Left lung (tissue), 10 donors: ENCODE results near the gene MED26. TPM values are rescaled to one million over a fixed set of nuclear protein-coding genes. Genes with fewer than 3 reads are reported as not detected.

Experiments
- ATAC-seq: fragments of 200-7000 bp; cut with Tn5 transposase; one replicate; pipeline ENCODE4 v1.9.1; 2020; ENCODE audit warnings: moderate library complexity
- DNase-seq, 4 donors: peaks; one replicate each; pipeline ENCODE4 v3.0.0-alpha.2; 2013 to 2020
- H3K27ac ChIP-seq, 2 donors: fragments of 200-600 bp; sonication (generic) in 1 of 2; one replicate each; pipeline versions ENCODE4 v1.5.0 to v1.8.0; 2020 to 2021
- H3K27me3 ChIP-seq, 2 donors: fragments of 200-600 bp; sonication (generic) in 1 of 2; one replicate each; pipeline versions ENCODE4 v1.5.0 to v1.8.0; 2020 to 2021
- H3K36me3 ChIP-seq, 2 donors: fragments of 200-600 bp; sonication (generic) in 1 of 2; one replicate each; pipeline versions ENCODE4 v1.5.0 to v1.8.0; 2020 to 2021
- H3K4me1 ChIP-seq, 2 donors: fragments of 200-600 bp; one replicate each; pipeline ENCODE4 v1.8.0; 2021
- H3K4me3 ChIP-seq, 2 donors: fragments of 200-600 bp; sonication (generic) in 1 of 2; one replicate each; pipeline versions ENCODE4 v1.5.0 to v1.8.0; 2020 to 2021; ENCODE audit warnings: mild to moderate bottlenecking in 1 of 2
- H3K9me3 ChIP-seq, 2 donors: fragments of 200-600 bp; sonication (generic) in 1 of 2; one replicate each; pipeline versions ENCODE4 v1.5.0 to v1.8.0; 2020 to 2021
- CTCF ChIP-seq, 2 donors: fragments of 200-600 bp; sonication (generic) in 1 of 2; IDR thresholded peaks; one replicate each; pipeline versions ENCODE4 v1.5.0 to v1.8.0; 2021; ENCODE audit warnings: antibody characterized with exemption in 2 of 2
- intact Hi-C, 2 donors: fragments of 100-400 bp; cut with DNase I; formaldehyde crosslinking; loops; one replicate each; pipeline versions ENCODE4 v1.11.2 to v1.14.2; 2022
- polyA plus RNA-seq, 6 donors: library from polyadenylated mRNA; unstranded; fragments of 120-200 nt; gene quantifications; one replicate each; pipeline ENCODE4 v1.2.1, GENCODE V29; 2013; ENCODE audit not compliant: insufficient read length in 6 of 6
- total RNA-seq, 2 donors: library from RNA; stranded (reverse); fragmentation: NEBNext Ultra II Directional; extraction: Animal tissue kit (Norgen Biotek cat#: 25700); gene quantifications; one replicate each; pipeline ENCODE4 v1.2.1, GENCODE V29; 2021
- donor health status: DM: no; HTN: yes; CAD: no.
- donor health status: DM: no; HTN: no; CAD: no.

Gene MED26
- total and polyA plus RNA-seq, 8 donors: 7.0 to 10.3 (median 8.8) TPM

GRCh38 chr19:16573296-16573695 lies 54.7 kb downstream of the MED26 start:
- Histone ChIP-seq H3K4me1 (peaks cover 35 to 55% of the 10 kb centered on the region in 2 donors), H3K4me3 (peak overlapping the region; percentile 90 to 95), H3K27me3 (no peaks in the 10 kb centered on the region), H3K9me3 (no peaks in the 10 kb centered on the region), H3K36me3 (peaks cover 0 to 50% of the 10 kb centered on the region in 2 donors), H3K27ac (peak overlapping the region in 1 of 2 donors; percentile 88)
- no peak for TF ChIP-seq CTCF (IDR thresholded peaks at IDR 0.05)
- DNase-seq (peak in 1 of 4 donors; percentile 33), ATAC-seq (no peak)
- intact Hi-C loops: loop anchor here in 1 of 2 donors (10.0 kb wide), 1 partner anchor 52 kb away; the partner anchor contains the start of gene MED26

- peak within 1 kb of the TSS; percentile 95 for H3K4me3 ChIP-seq
- H3K36me3 ChIP-seq: peaks cover 0 to 50% of the 10 kb centered on the region in 2 donors
- no peaks in the 10 kb centered on the region for H3K9me3 ChIP-seq
- H3K4me1 ChIP-seq: peaks cover 35 to 52% of the 10 kb centered on the region in 2 donors
- DNase-seq (peak; percentile 90 to 97 (median 96)), ATAC-seq (peak; percentile 88)
- no peak for TF ChIP-seq CTCF (IDR thresholded peaks at IDR 0.05)
- H3K27me3 ChIP-seq: no peaks in the 10 kb centered on the region
- H3K27ac ChIP-seq: peak within 1 kb of the TSS; percentile 58 to 88
- intact Hi-C loops: loop anchor here in 1 of 2 donors (10.0 kb wide), 1 partner anchor 52 kb away; the partner anchor contains the start of gene MED26
These were observed 55.4 kb downstream of the MED26 start, which contains the start of gene SLC35E1 for GRCh38 chr19:16572332-16573211. SLC35E1 (minus strand) TSS chr19:16572415; CDS start chr19:16572364, 51 bp downstream.

- peaks cover 0 to 50% of the 10 kb centered on the region in 2 donors for H3K36me3 ChIP-seq
- DNase-seq (peak in 2 of 4 donors; percentile 46 to 88), ATAC-seq (no peak)
- H3K4me1 ChIP-seq: peaks cover 35 to 49% of the 10 kb centered on the region in 2 donors
- H3K27ac ChIP-seq: peak overlapping the region; percentile 56 to 88
- no peaks in the 10 kb centered on the region for H3K9me3 ChIP-seq
- TF ChIP-seq CTCF (IDR thresholded peaks at IDR 0.05): no peak
- H3K27me3 ChIP-seq: no peaks in the 10 kb centered on the region
- intact Hi-C loops: loop anchor here in 1 of 2 donors (10.0 kb wide), 1 partner anchor 53 kb away; the partner anchor contains the start of gene MED26
- peak overlapping the region; percentile 95 for H3K4me3 ChIP-seq
These were observed 56.1 kb downstream of the MED26 start for GRCh38 chr19:16571822-16572331.

GRCh38 chr19:16571283-16571682 lies 56.7 kb downstream of the MED26 start:
- peak overlapping the region; percentile 56 to 88 for H3K27ac ChIP-seq
- H3K4me1 ChIP-seq: peaks cover 35 to 55% of the 10 kb centered on the region in 2 donors

More at GRCh38 chr19:16571283-16571682, 56.7 kb downstream of the MED26 start:
- no peaks in the 10 kb centered on the region for H3K9me3 ChIP-seq
- intact Hi-C loops: loop anchor here in 1 of 2 donors (10.0 kb wide), 1 partner anchor 54 kb away; the partner anchor contains the start of gene MED26
- no peaks in the 10 kb centered on the region for H3K27me3 ChIP-seq
- no peak for TF ChIP-seq CTCF (IDR thresholded peaks at IDR 0.05)
- H3K4me3 ChIP-seq: peak overlapping the region; percentile 95
- DNase-seq (peak in 1 of 4 donors; percentile 37), ATAC-seq (no peak)
- H3K36me3 ChIP-seq: peaks cover 0 to 50% of the 10 kb centered on the region in 2 donors
